Hematopoietic multipotent progenitor cell (in vitro differentiated cells): Measurements from ENCODE around the gene GPR84. TPM values are rescaled to one million over a fixed set of nuclear protein-coding genes. Genes with fewer than 3 reads are reported as not detected.
"Not testable (repeated sequence)": the region's sequence is repeated elsewhere in the genome, so short reads cannot be mapped to it uniquely, and the experiment has no call there.

Experiments
- DNase-seq, 3 donors: peaks; one replicate each; pipeline ENCODE4 v3.0.0-alpha.2; 2011 to 2015; ENCODE audit warnings: low read depth in 2 of 3, low spot score in 2 of 3
- small RNA-seq: library from RNA; depleted of rRNA; stranded (forward); fragments of <200 nt; gene quantifications from one replicate; pipeline ENCODE3, GENCODE V24; 2012
- total RNA-seq: library from RNA; depleted of rRNA; stranded (reverse); fragments of >200 nt; gene quantifications from one replicate; pipeline ENCODE4 v1.2.3, GENCODE V29; 2012

The GPR84 gene
- total RNA-seq, 1 donor, result 0.81 TPM

GRCh38 chr12:54330442-54330841 lies 33.8 kb downstream of the GPR84 start:
- no peak for DNase-seq

GRCh38 chr12:54329759-54330158 lies 34.5 kb downstream of the GPR84 start:
- DNase-seq, result no peak

GRCh38 chr12:54328595-54329337 lies 35.5 kb downstream of the GPR84 start:
- DNase-seq, result no peak

GRCh38 chr12:54325442-54326109 lies 38.7 kb downstream of the GPR84 start:
- not testable (repeated sequence) for DNase-seq

GRCh38 chr12:54324617-54325441 lies 39.5 kb downstream of the GPR84 start, which contains the start of gene COPZ1:
Gene COPZ1, plus strand, starts transcription at chr12:54325131. Its CDS starts 33 bp downstream, at chr12:54325164.
- peak; percentile 85 to 100 (median 98) for DNase-seq

GRCh38 chr12:54321363-54321762 lies 42.9 kb downstream of the GPR84 start:
- DNase-seq, result no peak

Small RNAs within 50 kb of the gene (small RNA-seq; reads per million reads assigned to genes)
- 95.3 reads per million, percentile 97 among the genes with 10 or more reads in this experiment for gene MIR148B
- gene RN7SL744P, result not detected
- gene RNU6-950P, result not detected

Other genes with a start within 250 kb of the GPR84 start
- gene SMUG1, start 175.5 kb downstream of the GPR84 start, total RNA-seq, result 23.4 TPM
- gene CBX5, start 84.4 kb downstream of the GPR84 start, total RNA-seq, result 21.8 TPM
- gene HNRNPA1, start 83.8 kb downstream of the GPR84 start, total RNA-seq, result 941 TPM
- gene NFE2, start 63.5 kb downstream of the GPR84 start, total RNA-seq, result 318 TPM
- gene COPZ1, start 39.4 kb downstream of the GPR84 start, total RNA-seq, result 65.7 TPM
- 4.6 TPM for gene ZNF385A, start 20.2 kb upstream of the GPR84 start, total RNA-seq
- gene ITGA5, start 54.8 kb upstream of the GPR84 start, total RNA-seq, result 192 TPM
- 5.1 TPM for gene GTSF1, start 109.1 kb upstream of the GPR84 start, total RNA-seq
- 194 TPM for gene NCKAP1L, start 133.3 kb upstream of the GPR84 start, total RNA-seq
- gene PDE1B, start 185.1 kb upstream of the GPR84 start, total RNA-seq, result 6.7 TPM
- gene PPP1R1A, start 224.2 kb upstream of the GPR84 start, total RNA-seq, result not detected